Vagina (tissue), 2 donors: ENCODE measurements around the gene PDYN. TPM values are rescaled to one million over a fixed set of nuclear protein-coding genes. Genes with fewer than 3 reads are reported as not detected.

ENCODE experiments used
- DNase-seq, 2 donors: peaks; one replicate each; pipeline ENCODE4 v3.0.0-alpha.2; 2017; ENCODE audit errors: extremely low spot score in 2 of 2
- H3K27ac ChIP-seq: fragments of 200-600 bp; sonication (generic); one replicate; pipeline ENCODE4 v1.5.1; 2019
- H3K27me3 ChIP-seq: fragments of 200-600 bp; sonication (generic); one replicate; pipeline ENCODE4 v1.5.1; 2019
- H3K36me3 ChIP-seq, 2 donors: fragments of 200-600 bp; sonication (generic); one replicate each; pipeline ENCODE4 v1.5.1; 2017 to 2019
- H3K4me1 ChIP-seq: fragments of 200-600 bp; sonication (generic); one replicate; pipeline ENCODE4 v1.5.1; 2019
- H3K4me3 ChIP-seq, 2 donors: fragments of 200-600 bp; sonication (generic); 1 replicate in 1 of 2; 2 replicates in 1 of 2; pipeline ENCODE4 v1.5.1; 2016 to 2019
- H3K9me3 ChIP-seq: fragments of 200-600 bp; sonication (generic); one replicate; pipeline ENCODE4 v1.5.1; 2019
- POLR2A ChIP-seq, 2 donors: fragments of 450-650 bp; IDR thresholded peaks; one replicate each; pipeline ENCODE4 v1.6.1; 2017; ENCODE audit warnings: antibody characterized with exemption in 2 of 2, mild to moderate bottlenecking in 2 of 2, moderate library complexity in 2 of 2
- POLR2AphosphoS5 ChIP-seq, 2 donors: sonication (generic); formaldehyde crosslinking; IDR thresholded peaks; one replicate each; pipeline ENCODE4 v1.9.0; 2017; ENCODE audit warnings: antibody characterized with exemption in 2 of 2, mild to moderate bottlenecking in 2 of 2, low read depth in 1 of 2; ENCODE audit not compliant: insufficient read depth in 1 of 2
- intact Hi-C: fragments of 100-400 bp; cut with DNase I; formaldehyde crosslinking; loops from one replicate; pipeline ENCODE4 v1.15.1; 2023
- total RNA-seq: library from RNA; depleted of rRNA; stranded (reverse); fragments of >200 nt; gene quantifications from one replicate; pipeline ENCODE4 v1.2.3, GENCODE V29; 2016
- TF ChIP-seq, protein P1 (sequence below), 3 experiments: fragments of 450-650 bp in 2 of 3; fragments of 200-600 bp in 1 of 3; sonication (generic) in 1 of 3; IDR thresholded peaks; one replicate each; pipeline ENCODE4 v1.5.1; 2017 to 2019; ENCODE audit warnings: antibody characterized with exemption in 3 of 3, mild to moderate bottlenecking in 2 of 3, moderate library complexity in 2 of 3

Gene PDYN
- total RNA-seq, 1 donor from 2014 or later = not detected

DNA sequence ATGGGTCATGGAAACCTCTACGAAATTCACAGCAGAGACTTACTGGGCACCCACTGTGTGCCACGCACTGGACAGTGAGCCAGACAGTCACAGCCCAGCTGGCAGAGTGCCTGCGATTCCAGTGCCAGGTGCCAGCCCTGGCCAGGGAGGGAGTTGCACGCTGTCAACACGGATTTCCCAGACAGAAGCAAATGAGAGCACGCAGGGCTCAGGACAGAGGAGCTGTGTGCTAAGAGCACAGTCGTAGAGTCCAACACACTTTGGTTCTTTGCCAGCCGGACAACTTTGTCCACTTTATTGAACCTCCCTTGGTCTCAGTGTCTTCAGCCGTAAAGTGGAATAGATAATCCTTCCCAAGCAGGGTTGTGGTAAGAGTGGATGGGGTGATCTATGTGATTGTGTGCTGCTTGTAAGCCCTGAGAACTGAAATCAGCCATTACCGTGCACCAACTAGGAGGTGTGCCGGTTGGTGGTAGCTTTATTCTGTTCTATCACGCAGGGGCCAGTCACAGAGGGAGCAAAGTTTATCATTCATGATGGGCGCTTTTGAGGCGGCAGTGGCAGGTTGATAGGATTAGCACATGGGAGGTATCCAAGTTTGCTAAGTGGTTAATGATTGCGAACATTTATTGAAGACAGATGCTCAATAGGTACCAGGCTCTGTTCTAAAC lies 58.0 kb downstream of the PDYN start:
- Histone ChIP-seq H3K27ac (no peak overlapping the region), H3K9me3 (no peaks in the 10 kb centered on the region), H3K27me3 (no peaks in the 10 kb centered on the region), H3K36me3 (peaks cover 0 to 12% of the 10 kb centered on the region in 2 donors), H3K4me1 (peaks cover 28% of the 10 kb centered on the region), H3K4me3 (no peak overlapping the region)
- intact Hi-C loops = no loop called here
- no peak for TF ChIP-seq POLR2A (IDR thresholded peaks at IDR 0.05)
- TF ChIP-seq POLR2AphosphoS5 (IDR thresholded peaks at IDR 0.05; ENCODE audit: insufficient read depth in 1 of 2, low read depth in 1 of 2) = no peak
- DNase-seq = no peak

DNA sequence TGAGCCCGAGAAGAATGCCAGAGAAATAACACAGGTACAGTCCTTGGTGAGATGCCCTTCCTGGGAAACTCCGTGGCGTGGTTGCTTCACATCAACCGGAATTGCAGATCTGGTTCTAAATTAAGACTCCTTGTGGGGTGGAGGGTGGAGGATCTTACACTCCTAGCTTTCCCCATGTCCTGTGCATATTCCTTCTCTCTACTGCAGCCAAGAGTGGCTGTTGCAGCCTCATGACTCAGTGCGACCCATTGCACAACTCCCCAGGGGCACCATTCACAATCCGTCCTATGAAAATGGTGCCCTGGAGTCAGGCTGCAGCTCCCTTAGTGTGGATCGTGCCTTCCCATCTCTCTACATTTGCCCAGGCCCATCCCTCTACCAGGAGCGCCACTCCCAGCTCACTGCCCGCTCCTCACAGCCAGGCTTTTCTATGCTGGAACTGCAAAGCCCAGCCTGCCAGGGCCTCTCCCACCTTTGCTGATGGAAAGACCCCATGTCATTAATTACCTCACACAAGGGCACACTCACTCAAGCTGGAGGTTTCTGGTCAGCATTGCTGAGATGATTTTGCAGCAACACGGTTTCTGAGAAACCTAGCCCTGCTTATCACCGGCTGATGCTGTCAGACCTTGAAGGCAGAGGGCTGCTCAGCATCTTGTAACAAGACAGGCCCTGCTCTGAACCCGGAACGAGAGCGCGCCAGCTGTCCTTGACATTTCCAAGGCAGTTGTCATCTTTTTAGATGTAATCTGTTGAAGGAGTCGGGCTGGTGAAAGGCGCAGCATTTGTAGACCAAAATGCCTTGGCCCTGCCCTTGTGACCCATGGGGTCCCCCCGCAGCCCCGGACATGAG lies 58.9 kb downstream of the PDYN start:
- intact Hi-C loops = no loop called here
- Histone ChIP-seq H3K4me3 (no peak overlapping the region), H3K36me3 (peaks cover 0 to 12% of the 10 kb centered on the region in 2 donors), H3K9me3 (no peaks in the 10 kb centered on the region), H3K27me3 (no peaks in the 10 kb centered on the region), H3K4me1 (peaks cover 28% of the 10 kb centered on the region), H3K27ac (no peak overlapping the region)
- peak in 1 of 2 donors; percentile 97 for DNase-seq
- TF ChIP-seq POLR2A (IDR thresholded peaks at IDR 0.05) (no peak), POLR2AphosphoS5 (IDR thresholded peaks at IDR 0.05; ENCODE audit: insufficient read depth in 1 of 2, low read depth in 1 of 2) (peak; percentile 44 to 77)
- TF ChIP-seq, protein P1, sequence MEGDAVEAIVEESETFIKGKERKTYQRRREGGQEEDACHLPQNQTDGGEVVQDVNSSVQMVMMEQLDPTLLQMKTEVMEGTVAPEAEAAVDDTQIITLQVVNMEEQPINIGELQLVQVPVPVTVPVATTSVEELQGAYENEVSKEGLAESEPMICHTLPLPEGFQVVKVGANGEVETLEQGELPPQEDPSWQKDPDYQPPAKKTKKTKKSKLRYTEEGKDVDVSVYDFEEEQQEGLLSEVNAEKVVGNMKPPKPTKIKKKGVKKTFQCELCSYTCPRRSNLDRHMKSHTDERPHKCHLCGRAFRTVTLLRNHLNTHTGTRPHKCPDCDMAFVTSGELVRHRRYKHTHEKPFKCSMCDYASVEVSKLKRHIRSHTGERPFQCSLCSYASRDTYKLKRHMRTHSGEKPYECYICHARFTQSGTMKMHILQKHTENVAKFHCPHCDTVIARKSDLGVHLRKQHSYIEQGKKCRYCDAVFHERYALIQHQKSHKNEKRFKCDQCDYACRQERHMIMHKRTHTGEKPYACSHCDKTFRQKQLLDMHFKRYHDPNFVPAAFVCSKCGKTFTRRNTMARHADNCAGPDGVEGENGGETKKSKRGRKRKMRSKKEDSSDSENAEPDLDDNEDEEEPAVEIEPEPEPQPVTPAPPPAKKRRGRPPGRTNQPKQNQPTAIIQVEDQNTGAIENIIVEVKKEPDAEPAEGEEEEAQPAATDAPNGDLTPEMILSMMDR (IDR thresholded peaks at IDR 0.05) = no peak

DNA sequence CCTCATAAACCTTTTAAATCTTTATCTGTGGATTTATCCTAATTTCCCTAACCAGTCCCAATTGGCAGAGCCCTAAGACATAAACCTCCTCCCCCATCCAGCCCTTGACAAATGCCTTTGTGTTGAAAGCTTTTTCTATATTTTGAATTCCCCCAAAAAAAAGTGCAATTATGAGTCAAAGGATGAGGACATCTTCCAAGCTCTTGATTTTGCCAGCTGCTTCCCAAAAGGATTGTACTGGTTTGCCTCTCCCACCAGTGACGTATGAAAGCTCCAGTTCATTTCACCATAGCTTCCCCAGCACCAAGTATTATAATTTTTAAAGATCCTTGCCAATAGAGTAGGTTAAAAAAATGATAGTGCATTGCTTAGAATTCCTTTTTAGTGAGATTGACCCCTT lies 59.7 kb downstream of the PDYN start:
- DNase-seq = no peak
- Histone ChIP-seq H3K36me3 (peaks cover 0 to 12% of the 10 kb centered on the region in 2 donors), H3K4me1 (peaks cover 28% of the 10 kb centered on the region), H3K27ac (no peak overlapping the region), H3K4me3 (no peak overlapping the region), H3K9me3 (no peaks in the 10 kb centered on the region), H3K27me3 (no peaks in the 10 kb centered on the region)
- TF ChIP-seq, protein P1 (IDR thresholded peaks at IDR 0.05) = no peak
- TF ChIP-seq POLR2AphosphoS5 (IDR thresholded peaks at IDR 0.05; ENCODE audit: insufficient read depth in 1 of 2, low read depth in 1 of 2) = no peak
- TF ChIP-seq POLR2A (IDR thresholded peaks at IDR 0.05) = no peak
- intact Hi-C loops = no loop called here

DNA sequence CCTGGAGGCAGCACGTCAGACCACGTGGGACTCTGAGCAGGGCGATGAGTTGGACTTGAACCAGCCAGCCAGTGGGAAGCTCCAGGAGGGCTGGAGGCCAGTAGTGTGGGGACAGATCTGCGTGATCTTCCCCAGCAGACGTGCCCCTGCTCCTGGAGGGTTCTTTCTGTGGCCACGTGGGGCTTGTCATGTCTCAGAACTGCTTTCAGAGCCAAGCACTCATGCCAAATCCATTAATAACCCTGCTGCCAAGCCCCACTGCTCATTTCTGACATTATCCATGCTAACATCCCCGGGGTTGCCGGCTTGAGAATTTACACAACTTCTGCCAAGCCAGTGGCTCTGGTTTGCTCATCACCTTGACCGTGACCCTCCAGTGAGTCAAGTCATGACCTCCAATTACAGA lies 60.4 kb downstream of the PDYN start:
- peaks cover 28% of the 10 kb centered on the region for H3K4me1 ChIP-seq
- H3K27ac ChIP-seq = no peak overlapping the region
- peak in 1 of 2 donors; percentile 48 for TF ChIP-seq POLR2AphosphoS5 (IDR thresholded peaks at IDR 0.05; ENCODE audit: insufficient read depth in 1 of 2, low read depth in 1 of 2)
- TF ChIP-seq, protein P1 (IDR thresholded peaks at IDR 0.05) = no peak
- TF ChIP-seq POLR2A (IDR thresholded peaks at IDR 0.05) = no peak
- intact Hi-C loops = no loop called here
- peaks cover 0 to 8% of the 10 kb centered on the region in 2 donors for H3K36me3 ChIP-seq
- no peak for DNase-seq
- H3K9me3 ChIP-seq = no peaks in the 10 kb centered on the region
- H3K27me3 ChIP-seq = no peaks in the 10 kb centered on the region
- no peak overlapping the region for H3K4me3 ChIP-seq

DNA sequence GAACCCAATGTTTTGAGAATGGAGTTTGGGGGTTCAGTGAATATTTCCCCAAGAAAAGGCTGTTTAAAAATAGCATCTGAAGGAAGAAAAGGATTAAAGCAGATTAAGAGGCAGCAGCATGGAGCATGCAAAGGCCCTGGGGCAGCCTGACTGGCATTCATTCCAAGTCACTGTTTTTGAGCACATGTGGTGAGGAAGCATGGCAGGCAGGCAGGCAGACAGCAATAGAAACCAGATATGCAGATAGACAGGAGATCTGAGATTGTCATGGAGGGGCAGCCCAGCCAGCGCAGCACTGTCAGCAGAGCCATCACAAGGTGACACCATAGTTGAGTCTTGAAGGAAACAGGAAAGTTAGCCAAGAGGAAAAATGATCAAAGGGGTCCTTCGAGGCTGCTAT lies 60.9 kb downstream of the PDYN start:
- Histone ChIP-seq H3K9me3 (no peaks in the 10 kb centered on the region), H3K36me3 (peaks cover 0 to 5% of the 10 kb centered on the region in 2 donors), H3K27me3 (no peaks in the 10 kb centered on the region), H3K4me1 (peaks cover 28% of the 10 kb centered on the region), H3K27ac (no peak overlapping the region), H3K4me3 (no peak overlapping the region)
- DNase-seq = no peak
- intact Hi-C loops = no loop called here
- no peak for TF ChIP-seq POLR2AphosphoS5 (IDR thresholded peaks at IDR 0.05; ENCODE audit: insufficient read depth in 1 of 2, low read depth in 1 of 2)
- no peak for TF ChIP-seq POLR2A (IDR thresholded peaks at IDR 0.05)
- TF ChIP-seq, protein P1 (IDR thresholded peaks at IDR 0.05) = no peak
